ENCODE measurements around the gene HINFP. TPM values are rescaled to one million over a fixed set of nuclear protein-coding genes. Genes with fewer than 3 reads are reported as not detected.

The HINFP gene
- total RNA-seq, 1 donor from 2014 or later: 21.9 TPM

GRCh38 chr11:119175493-119176077, 54.2 kb downstream of the HINFP start:
- peaks cover 12% of the 10 kb centered on the region for H3K4me1 Mint-ChIP-seq (ENCODE audit: low read depth)
- H3K4me3 Mint-ChIP-seq (ENCODE audit: unreplicated experiment): no peak overlapping the region
- peaks cover 7% of the 10 kb centered on the region for H3K36me3 Mint-ChIP-seq (ENCODE audit: low read depth)
- TF ChIP-seq CTCF (IDR thresholded peaks at IDR 0.05): no peak
- H3K9me3 Mint-ChIP-seq (ENCODE audit: low read depth): no peaks in the 10 kb centered on the region
- H3K27ac Mint-ChIP-seq (ENCODE audit: unreplicated experiment): peak overlapping the region; percentile 69
- no peaks in the 10 kb centered on the region for H3K27me3 Mint-ChIP-seq (ENCODE audit: low read depth)
- no peak for DNase-seq (ENCODE audit: low spot score)

- H3K27me3 Mint-ChIP-seq (ENCODE audit: low read depth): no peaks in the 10 kb centered on the region
- no peak for DNase-seq (ENCODE audit: low spot score)
- H3K27ac Mint-ChIP-seq (ENCODE audit: unreplicated experiment): no peak overlapping the region
- no peak overlapping the region for H3K4me3 Mint-ChIP-seq (ENCODE audit: unreplicated experiment)
- H3K9me3 Mint-ChIP-seq (ENCODE audit: low read depth): no peaks in the 10 kb centered on the region
- TF ChIP-seq CTCF (IDR thresholded peaks at IDR 0.05): no peak
- peaks cover 12% of the 10 kb centered on the region for H3K36me3 Mint-ChIP-seq (ENCODE audit: low read depth)
- peaks cover 12% of the 10 kb centered on the region for H3K4me1 Mint-ChIP-seq (ENCODE audit: low read depth)
These were observed 56.8 kb downstream of the HINFP start for GRCh38 chr11:119178166-119178680.

- H3K4me3 Mint-ChIP-seq (ENCODE audit: unreplicated experiment): no peak overlapping the region
- no peak for DNase-seq (ENCODE audit: low spot score)
- peaks cover 14% of the 10 kb centered on the region for H3K36me3 Mint-ChIP-seq (ENCODE audit: low read depth)
- TF ChIP-seq CTCF (IDR thresholded peaks at IDR 0.05): no peak
- peaks cover 12% of the 10 kb centered on the region for H3K4me1 Mint-ChIP-seq (ENCODE audit: low read depth)
- no peaks in the 10 kb centered on the region for H3K9me3 Mint-ChIP-seq (ENCODE audit: low read depth)
- H3K27ac Mint-ChIP-seq (ENCODE audit: unreplicated experiment): no peak overlapping the region
- no peaks in the 10 kb centered on the region for H3K27me3 Mint-ChIP-seq (ENCODE audit: low read depth)
These were observed 58.0 kb downstream of the HINFP start for GRCh38 chr11:119179342-119179741.

- H3K4me3 Mint-ChIP-seq (ENCODE audit: unreplicated experiment): no peak overlapping the region
- H3K36me3 Mint-ChIP-seq (ENCODE audit: low read depth): peaks cover 13% of the 10 kb centered on the region
- peaks cover 12% of the 10 kb centered on the region for H3K4me1 Mint-ChIP-seq (ENCODE audit: low read depth)
- H3K27me3 Mint-ChIP-seq (ENCODE audit: low read depth): no peaks in the 10 kb centered on the region
- DNase-seq (ENCODE audit: low spot score): no peak
- no peaks in the 10 kb centered on the region for H3K9me3 Mint-ChIP-seq (ENCODE audit: low read depth)
- no peak overlapping the region for H3K27ac Mint-ChIP-seq (ENCODE audit: unreplicated experiment)
- no peak for TF ChIP-seq CTCF (IDR thresholded peaks at IDR 0.05)
These were observed 58.6 kb downstream of the HINFP start for GRCh38 chr11:119179983-119180382.

- peaks cover 8% of the 10 kb centered on the region for H3K4me1 Mint-ChIP-seq (ENCODE audit: low read depth)
- H3K4me3 Mint-ChIP-seq (ENCODE audit: unreplicated experiment): no peak overlapping the region
- DNase-seq (ENCODE audit: low spot score): no peak
- TF ChIP-seq CTCF (IDR thresholded peaks at IDR 0.05): no peak
- no peaks in the 10 kb centered on the region for H3K9me3 Mint-ChIP-seq (ENCODE audit: low read depth)
- H3K27me3 Mint-ChIP-seq (ENCODE audit: low read depth): no peaks in the 10 kb centered on the region
- H3K27ac Mint-ChIP-seq (ENCODE audit: unreplicated experiment): no peak overlapping the region
- peaks cover 13% of the 10 kb centered on the region for H3K36me3 Mint-ChIP-seq (ENCODE audit: low read depth)
These were observed 59.6 kb downstream of the HINFP start for GRCh38 chr11:119180729-119181676.

Data from chondrocyte (in vitro differentiated cells).